ENCODE data around the gene PTMS. TPM values are rescaled to one million over a fixed set of nuclear protein-coding genes. Genes with fewer than 3 reads are reported as not detected.

The PTMS gene
- total and polyA plus RNA-seq, 3 donors from 2014 or later = 53.4 to 185 (median 64.3) TPM

GRCh38 chr12:6819106-6820030, 53.2 kb downstream of the PTMS start:
- intact Hi-C loops (cut with DNase I; ENCODE audit: low total_unique reads) = loop anchor here (10.0 kb wide), 1 partner anchor 45 kb away; the partner anchor contains the start of gene LAG3
- WGBS, 2 donors = 91 to 92% methylated on average over 13 of the region's 13 CpGs
- no peak for TF ChIP-seq CTCF (IDR thresholded peaks at IDR 0.05)
- TF ChIP-seq POLR2A (IDR thresholded peaks at IDR 0.05) = no peak

GRCh38 chr12:6820166-6820565, 54.0 kb downstream of the PTMS start:
- TF ChIP-seq CTCF (IDR thresholded peaks at IDR 0.05) = no peak
- TF ChIP-seq POLR2A (IDR thresholded peaks at IDR 0.05) = no peak
- Histone ChIP-seq H3K27me3 (no peaks in the 10 kb centered on the region), H3K9me3 (no peaks in the 10 kb centered on the region), H3K4me1 (peaks cover 8% of the 10 kb centered on the region), H3K36me3 (ENCODE audit: low read depth, missing control alignments) (no peaks in the 10 kb centered on the region), H3K4me3 (no peak overlapping the region), H3K27ac (no peak overlapping the region)
- DNase-seq = no peak
- intact Hi-C loops (cut with DNase I; ENCODE audit: low total_unique reads) = loop anchor here (10.0 kb wide), 1 partner anchor 45 kb away; the partner anchor contains the start of gene LAG3
- 59 to 63% methylated on average over 2 to 5 of the region's 5 CpGs for WGBS, 2 donors

More at GRCh38 chr12:6819106-6820030, 53.2 kb downstream of the PTMS start:
- H3K27me3 ChIP-seq = no peaks in the 10 kb centered on the region
- DNase-seq = no peak
- peaks cover 8% of the 10 kb centered on the region for H3K4me1 ChIP-seq
- no peak overlapping the region for H3K4me3 ChIP-seq
- H3K9me3 ChIP-seq = no peaks in the 10 kb centered on the region
- no peaks in the 10 kb centered on the region for H3K36me3 ChIP-seq (ENCODE audit: low read depth, missing control alignments)
- no peak overlapping the region for H3K27ac ChIP-seq

Other genes starting within 250 kb of the PTMS start
- gene GAPDH, start 231.8 kb upstream of the PTMS start, total RNA-seq = 1,000 to 10,000 TPM; 1,591 to 1,928 TPM
- 1,857 TPM for gene GAPDH, start 231.8 kb upstream of the PTMS start, polyA plus RNA-seq (ENCODE audit: insufficient read depth, low read depth, low replicate concordance)
- gene IFFO1, start 210.3 kb upstream of the PTMS start, total RNA-seq = 10 to 100 TPM; 40.6 to 43.4 TPM
- 28.6 TPM for gene IFFO1, start 210.3 kb upstream of the PTMS start, polyA plus RNA-seq (ENCODE audit: insufficient read depth, low read depth, low replicate concordance)
- gene NOP2, start 198.1 kb upstream of the PTMS start, total RNA-seq = 10 to 100 TPM; 51.8 to 60.3 TPM
- 38.6 TPM for gene NOP2, start 198.1 kb upstream of the PTMS start, polyA plus RNA-seq (ENCODE audit: insufficient read depth, low read depth, low replicate concordance)
- gene CHD4, start 159.0 kb upstream of the PTMS start, total RNA-seq = 100 to 1,000 TPM; 314 to 328 TPM
- gene CHD4, start 159.0 kb upstream of the PTMS start, polyA plus RNA-seq (ENCODE audit: insufficient read depth, low read depth, low replicate concordance) = 160 TPM
- 1 to 10 TPM; 1.5 to 2.4 TPM for gene LPAR5, start 130.4 kb upstream of the PTMS start, total RNA-seq
- 3.1 TPM for gene LPAR5, start 130.4 kb upstream of the PTMS start, polyA plus RNA-seq (ENCODE audit: insufficient read depth, low read depth, low replicate concordance)
- 100 to 1,000 TPM; 172 to 241 TPM for gene ACRBP, start 118.9 kb upstream of the PTMS start, total RNA-seq
- 715 TPM for gene ACRBP, start 118.9 kb upstream of the PTMS start, polyA plus RNA-seq (ENCODE audit: insufficient read depth, low read depth, low replicate concordance)
- gene ING4, start 103.2 kb upstream of the PTMS start, total RNA-seq = 10 to 100 TPM; 58.3 to 63.0 TPM
- gene ING4, start 103.2 kb upstream of the PTMS start, polyA plus RNA-seq (ENCODE audit: insufficient read depth, low read depth, low replicate concordance) = 48.1 TPM
- gene ZNF384, start 77.0 kb upstream of the PTMS start, total RNA-seq = 10 to 100 TPM; 78.5 to 85.1 TPM
- gene ZNF384, start 77.0 kb upstream of the PTMS start, polyA plus RNA-seq (ENCODE audit: insufficient read depth, low read depth, low replicate concordance) = 94.9 TPM
- 1 to 10 TPM; 3.3 to 5.8 TPM for gene PIANP, start 65.5 kb upstream of the PTMS start, total RNA-seq
- 7.6 TPM for gene PIANP, start 65.5 kb upstream of the PTMS start, polyA plus RNA-seq (ENCODE audit: insufficient read depth, low read depth, low replicate concordance)
- gene COPS7A, start 42.3 kb upstream of the PTMS start, total RNA-seq = 10 to 100 TPM; 68.3 to 82.4 TPM
- 69.4 TPM for gene COPS7A, start 42.3 kb upstream of the PTMS start, polyA plus RNA-seq (ENCODE audit: insufficient read depth, low read depth, low replicate concordance)
- 100 to 1,000 TPM; 211 to 242 TPM for gene MLF2, start 13.2 kb upstream of the PTMS start, total RNA-seq
- 177 TPM for gene MLF2, start 13.2 kb upstream of the PTMS start, polyA plus RNA-seq (ENCODE audit: insufficient read depth, low read depth, low replicate concordance)
- gene LAG3, start 6.2 kb downstream of the PTMS start, total RNA-seq = 1 to 10 TPM; 4.1 to 7.1 TPM
- 6.3 TPM for gene LAG3, start 6.2 kb downstream of the PTMS start, polyA plus RNA-seq (ENCODE audit: insufficient read depth, low read depth, low replicate concordance)
- 1 to 10 TPM; 2.0 to 4.5 TPM for gene CD4, start 23.2 kb downstream of the PTMS start, total RNA-seq
- 22.2 TPM for gene CD4, start 23.2 kb downstream of the PTMS start, polyA plus RNA-seq (ENCODE audit: insufficient read depth, low read depth, low replicate concordance)
- gene GPR162, start 55.5 kb downstream of the PTMS start, total RNA-seq = 1 to 10 TPM in 1 of 2 donors, under 1 TPM in 1; 0.94 to 2.2 TPM
- 1.8 TPM for gene GPR162, start 55.5 kb downstream of the PTMS start, polyA plus RNA-seq (ENCODE audit: insufficient read depth, low read depth, low replicate concordance)
- gene P3H3, start 62.0 kb downstream of the PTMS start, total RNA-seq = 10 to 100 TPM; 13.1 to 18.8 TPM
- 19.2 TPM for gene P3H3, start 62.0 kb downstream of the PTMS start, polyA plus RNA-seq (ENCODE audit: insufficient read depth, low read depth, low replicate concordance)
- 1 to 10 TPM; 4.8 to 5.0 TPM for gene GNB3, start 74.6 kb downstream of the PTMS start, total RNA-seq
- 1.6 TPM for gene GNB3, start 74.6 kb downstream of the PTMS start, polyA plus RNA-seq (ENCODE audit: insufficient read depth, low read depth, low replicate concordance)
- 10 to 100 TPM; 27.5 to 43.5 TPM for gene CDCA3, start 84.9 kb downstream of the PTMS start, total RNA-seq
- gene CDCA3, start 84.9 kb downstream of the PTMS start, polyA plus RNA-seq (ENCODE audit: insufficient read depth, low read depth, low replicate concordance) = 81.7 TPM
- 10 to 100 TPM; 96.1 to 97.5 TPM for gene USP5, start 85.8 kb downstream of the PTMS start, total RNA-seq
- 154 TPM for gene USP5, start 85.8 kb downstream of the PTMS start, polyA plus RNA-seq (ENCODE audit: insufficient read depth, low read depth, low replicate concordance)
- 100 to 1,000 TPM; 347 to 356 TPM for gene TPI1, start 101.2 kb downstream of the PTMS start, total RNA-seq
- gene TPI1, start 101.2 kb downstream of the PTMS start, polyA plus RNA-seq (ENCODE audit: insufficient read depth, low read depth, low replicate concordance) = 544 TPM
- 10 to 100 TPM; 11.6 to 22.0 TPM for gene SPSB2, start 106.9 kb downstream of the PTMS start, total RNA-seq
- gene SPSB2, start 106.9 kb downstream of the PTMS start, polyA plus RNA-seq (ENCODE audit: insufficient read depth, low read depth, low replicate concordance) = 21.3 TPM
- 10 to 100 TPM; 32.7 to 33.9 TPM for gene LRRC23, start 138.5 kb downstream of the PTMS start, total RNA-seq
- gene LRRC23, start 138.5 kb downstream of the PTMS start, polyA plus RNA-seq (ENCODE audit: insufficient read depth, low read depth, low replicate concordance) = 112 TPM
- gene ENO2, start 148.2 kb downstream of the PTMS start, total RNA-seq = 1 to 10 TPM; 8.8 to 8.9 TPM
- gene ENO2, start 148.2 kb downstream of the PTMS start, polyA plus RNA-seq (ENCODE audit: insufficient read depth, low read depth, low replicate concordance) = 14.3 TPM
- gene ATN1, start 161.6 kb downstream of the PTMS start, total RNA-seq = 10 to 100 TPM; 63.4 to 73.2 TPM
- 40.5 TPM for gene ATN1, start 161.6 kb downstream of the PTMS start, polyA plus RNA-seq (ENCODE audit: insufficient read depth, low read depth, low replicate concordance)
- gene RNU7-1, start 177.5 kb downstream of the PTMS start, total RNA-seq = not detected
- not detected for gene RNU7-1, start 177.5 kb downstream of the PTMS start, polyA plus RNA-seq (ENCODE audit: insufficient read depth, low read depth, low replicate concordance)
- gene C12orf57, start 177.7 kb downstream of the PTMS start, total RNA-seq = 100 to 1,000 TPM; 143 to 236 TPM
- gene C12orf57, start 177.7 kb downstream of the PTMS start, polyA plus RNA-seq (ENCODE audit: insufficient read depth, low read depth, low replicate concordance) = 141 TPM
- 1 to 10 TPM; 3.7 to 9.1 TPM for gene PTPN6, start 185.0 kb downstream of the PTMS start, total RNA-seq
- 19.1 TPM for gene PTPN6, start 185.0 kb downstream of the PTMS start, polyA plus RNA-seq (ENCODE audit: insufficient read depth, low read depth, low replicate concordance)
- gene PHB2, start 204.3 kb downstream of the PTMS start, total RNA-seq = 100 to 1,000 TPM; 118 to 153 TPM
- 97.3 TPM for gene PHB2, start 204.3 kb downstream of the PTMS start, polyA plus RNA-seq (ENCODE audit: insufficient read depth, low read depth, low replicate concordance)
- 10 to 100 TPM; 40.2 to 45.5 TPM for gene EMG1, start 204.6 kb downstream of the PTMS start, total RNA-seq
- gene EMG1, start 204.6 kb downstream of the PTMS start, polyA plus RNA-seq (ENCODE audit: insufficient read depth, low read depth, low replicate concordance) = 36.7 TPM

Data from testis (tissue), 3 donors.